ENCODE measurements around the gene ISOC2. TPM values are rescaled to one million over a fixed set of nuclear protein-coding genes. Genes with fewer than 3 reads are reported as not detected.

ISOC2 gene
- total and polyA plus RNA-seq, 4 donors: 49.1 to 181 (median 118) TPM

GRCh38 chr19:55473225-55474012, 12.0 kb upstream of the ISOC2 start:
- DNase-seq (ENCODE audit: low spot score): no peak

More at GRCh38 chr19:55473225-55474012, 12.0 kb upstream of the ISOC2 start:
- H3K4me1 ChIP-seq (ENCODE audit: control insufficient read depth in 4 of 4, insufficient read depth in 4 of 4, low read length in 3 of 4): peaks cover 7 to 18% (median 15%) of the 10 kb centered on the region in 4 donors
- H3K36me3 ChIP-seq (ENCODE audit: control insufficient read depth in 4 of 4, insufficient read depth in 3 of 4, low read depth in 1 of 4, low read length in 3 of 4): no peaks in the 10 kb centered on the region
- H3K27me3 ChIP-seq (ENCODE audit: control insufficient read depth in 4 of 4, insufficient read depth in 4 of 4, low read length in 3 of 4): no peaks in the 10 kb centered on the region
- no peak overlapping the region for H3K9ac ChIP-seq (ENCODE audit: low read depth in 1 of 2, low read length in 2 of 2)
- no peaks in the 10 kb centered on the region for H3K9me3 ChIP-seq (ENCODE audit: control insufficient read depth in 4 of 4, low read length in 3 of 4)
- WGBS: 84% methylated on average over 16 of the region's 16 CpGs
- TF ChIP-seq JUND (IDR thresholded peaks at IDR 0.05) (no peak), YY1 (IDR thresholded peaks at IDR 0.05) (no peak), ATF3 (IDR thresholded peaks at IDR 0.05) (no peak), SP1 (IDR thresholded peaks at IDR 0.05) (no peak), FOXA1 (IDR thresholded peaks at IDR 0.05) (no peak), NR2F2 (IDR thresholded peaks at IDR 0.05) (no peak), RAD21 (IDR thresholded peaks at IDR 0.05) (no peak), REST (IDR thresholded peaks at IDR 0.05) (no peak), EGR1 (IDR thresholded peaks at IDR 0.05; ENCODE audit: low read depth in 2 of 2) (no peak), HNF4A (conservative IDR thresholded peaks at IDR 0.05) (no peak)
- TF ChIP-seq, protein P1, sequence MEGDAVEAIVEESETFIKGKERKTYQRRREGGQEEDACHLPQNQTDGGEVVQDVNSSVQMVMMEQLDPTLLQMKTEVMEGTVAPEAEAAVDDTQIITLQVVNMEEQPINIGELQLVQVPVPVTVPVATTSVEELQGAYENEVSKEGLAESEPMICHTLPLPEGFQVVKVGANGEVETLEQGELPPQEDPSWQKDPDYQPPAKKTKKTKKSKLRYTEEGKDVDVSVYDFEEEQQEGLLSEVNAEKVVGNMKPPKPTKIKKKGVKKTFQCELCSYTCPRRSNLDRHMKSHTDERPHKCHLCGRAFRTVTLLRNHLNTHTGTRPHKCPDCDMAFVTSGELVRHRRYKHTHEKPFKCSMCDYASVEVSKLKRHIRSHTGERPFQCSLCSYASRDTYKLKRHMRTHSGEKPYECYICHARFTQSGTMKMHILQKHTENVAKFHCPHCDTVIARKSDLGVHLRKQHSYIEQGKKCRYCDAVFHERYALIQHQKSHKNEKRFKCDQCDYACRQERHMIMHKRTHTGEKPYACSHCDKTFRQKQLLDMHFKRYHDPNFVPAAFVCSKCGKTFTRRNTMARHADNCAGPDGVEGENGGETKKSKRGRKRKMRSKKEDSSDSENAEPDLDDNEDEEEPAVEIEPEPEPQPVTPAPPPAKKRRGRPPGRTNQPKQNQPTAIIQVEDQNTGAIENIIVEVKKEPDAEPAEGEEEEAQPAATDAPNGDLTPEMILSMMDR (IDR thresholded peaks at IDR 0.05; ENCODE audit: low read depth, low read length, missing input control): no peak
- TF ChIP-seq, protein P2, sequence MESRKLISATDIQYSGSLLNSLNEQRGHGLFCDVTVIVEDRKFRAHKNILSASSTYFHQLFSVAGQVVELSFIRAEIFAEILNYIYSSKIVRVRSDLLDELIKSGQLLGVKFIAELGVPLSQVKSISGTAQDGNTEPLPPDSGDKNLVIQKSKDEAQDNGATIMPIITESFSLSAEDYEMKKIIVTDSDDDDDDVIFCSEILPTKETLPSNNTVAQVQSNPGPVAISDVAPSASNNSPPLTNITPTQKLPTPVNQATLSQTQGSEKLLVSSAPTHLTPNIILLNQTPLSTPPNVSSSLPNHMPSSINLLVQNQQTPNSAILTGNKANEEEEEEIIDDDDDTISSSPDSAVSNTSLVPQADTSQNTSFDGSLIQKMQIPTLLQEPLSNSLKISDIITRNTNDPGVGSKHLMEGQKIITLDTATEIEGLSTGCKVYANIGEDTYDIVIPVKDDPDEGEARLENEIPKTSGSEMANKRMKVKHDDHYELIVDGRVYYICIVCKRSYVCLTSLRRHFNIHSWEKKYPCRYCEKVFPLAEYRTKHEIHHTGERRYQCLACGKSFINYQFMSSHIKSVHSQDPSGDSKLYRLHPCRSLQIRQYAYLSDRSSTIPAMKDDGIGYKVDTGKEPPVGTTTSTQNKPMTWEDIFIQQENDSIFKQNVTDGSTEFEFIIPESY (IDR thresholded peaks at IDR 0.05): no peak
- no peak overlapping the region for H3K4me3 ChIP-seq (ENCODE audit: low read depth in 1 of 3, low read length in 3 of 3)
- no peak overlapping the region for H3K27ac ChIP-seq (ENCODE audit: low read depth in 1 of 2, low read length in 2 of 2)
